ENCODE data around the gene TRPC4AP.
A peak's percentile ranks its signal among the peaks of the same experiment; 100 is the strongest.

Gene TRPC4AP

DNA sequence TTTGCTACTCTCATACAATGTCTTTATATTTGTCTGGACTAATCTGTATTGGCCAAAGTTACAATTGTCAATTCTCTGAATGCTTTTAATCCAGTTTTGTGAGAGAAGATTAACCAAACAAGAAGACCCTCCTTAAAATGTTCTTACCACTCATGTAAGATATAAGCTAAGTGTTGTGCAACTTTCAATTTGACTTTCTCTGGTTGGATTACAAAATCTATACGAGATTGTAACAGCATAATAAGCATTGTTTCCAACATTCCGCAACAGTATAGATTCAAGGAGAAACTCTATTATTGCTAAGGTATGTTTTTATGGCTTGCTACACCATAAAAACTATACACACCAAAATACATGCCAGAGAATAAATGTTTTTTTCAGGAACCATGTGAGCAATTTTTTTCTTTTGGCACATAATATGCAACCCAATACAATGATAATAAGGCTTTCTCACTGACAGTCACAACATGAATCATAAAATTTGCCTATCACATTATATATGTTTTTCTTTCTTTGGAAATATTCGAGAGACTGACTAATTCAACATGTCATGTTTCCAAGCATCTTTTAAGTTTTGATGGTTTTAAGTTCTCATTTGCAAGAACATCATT is 12.2 kb upstream of the TRPC4AP start:
- H3K27ac ChIP-seq (ENCODE audit: low read depth, low read length): no peak overlapping the region
- H3K4me1 ChIP-seq (ENCODE audit: control insufficient read depth in 1 of 2, insufficient read depth in 2 of 2, low read length in 2 of 2): no peaks in the 10 kb centered on the region
- no peaks in the 10 kb centered on the region for H3K9me3 ChIP-seq (ENCODE audit: control insufficient read depth in 1 of 2, low read length in 2 of 2)
- no peak overlapping the region for H3K4me3 ChIP-seq (ENCODE audit: low read depth in 1 of 2, low read length in 2 of 2)
- H3K27me3 ChIP-seq (ENCODE audit: control insufficient read depth in 1 of 2, insufficient read depth in 2 of 2, low read length in 2 of 2): no peaks in the 10 kb centered on the region
- no peaks in the 10 kb centered on the region for H3K36me3 ChIP-seq (ENCODE audit: control insufficient read depth in 1 of 2, insufficient read depth in 2 of 2, low read length in 2 of 2)
- H3K9ac ChIP-seq (ENCODE audit: low read depth in 1 of 2, low read length in 2 of 2): no peak overlapping the region

DNA sequence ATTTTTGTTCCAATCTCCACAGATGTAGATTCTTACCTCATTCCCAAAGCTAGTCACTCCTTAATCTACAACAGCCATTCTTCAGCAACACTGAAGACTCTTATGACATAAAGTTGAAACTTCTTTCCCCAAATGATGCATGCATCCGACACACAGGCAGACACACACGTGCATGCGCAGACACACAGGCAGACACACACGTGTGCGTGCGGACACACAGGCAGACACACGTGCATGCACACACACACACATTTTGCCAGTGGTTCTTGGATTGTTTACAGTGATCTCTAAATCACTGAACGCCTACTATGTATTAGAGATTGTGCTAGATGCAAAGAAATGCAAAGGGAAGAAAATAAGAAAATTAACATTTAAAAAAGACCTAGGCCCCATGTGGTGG is 9.0 kb upstream of the TRPC4AP start:
- Histone ChIP-seq H3K9me3 (ENCODE audit: control insufficient read depth in 1 of 2, low read length in 2 of 2) (no peaks in the 10 kb centered on the region), H3K27ac (ENCODE audit: low read depth, low read length) (no peak overlapping the region), H3K4me3 (ENCODE audit: low read depth in 1 of 2, low read length in 2 of 2) (no peak overlapping the region), H3K27me3 (ENCODE audit: control insufficient read depth in 1 of 2, insufficient read depth in 2 of 2, low read length in 2 of 2) (no peaks in the 10 kb centered on the region), H3K36me3 (ENCODE audit: control insufficient read depth in 1 of 2, insufficient read depth in 2 of 2, low read length in 2 of 2) (no peaks in the 10 kb centered on the region), H3K4me1 (ENCODE audit: control insufficient read depth in 1 of 2, insufficient read depth in 2 of 2, low read length in 2 of 2) (peaks cover 0 to under 1% of the 10 kb centered on the region in 2 donors), H3K9ac (ENCODE audit: low read depth in 1 of 2, low read length in 2 of 2) (no peak overlapping the region)

- Histone ChIP-seq H3K9me3 (ENCODE audit: control insufficient read depth in 1 of 2, low read length in 2 of 2) (no peaks in the 10 kb centered on the region), H3K36me3 (ENCODE audit: control insufficient read depth in 1 of 2, insufficient read depth in 2 of 2, low read length in 2 of 2) (no peaks in the 10 kb centered on the region), H3K4me3 (ENCODE audit: low read depth in 1 of 2, low read length in 2 of 2) (peak overlapping the region; percentile 98), H3K9ac (ENCODE audit: low read depth in 1 of 2, low read length in 2 of 2) (peak overlapping the region; percentile 92 to 98), H3K27me3 (ENCODE audit: control insufficient read depth in 1 of 2, insufficient read depth in 2 of 2, low read length in 2 of 2) (no peaks in the 10 kb centered on the region), H3K4me1 (ENCODE audit: control insufficient read depth in 1 of 2, insufficient read depth in 2 of 2, low read length in 2 of 2) (peaks cover 18 to 20% of the 10 kb centered on the region in 2 donors), H3K27ac (ENCODE audit: low read depth, low read length) (peak overlapping the region; percentile 47)
Observed at GRCh38 chr20:35093267-35093884, 769 bp upstream of the TRPC4AP start.

DNA sequence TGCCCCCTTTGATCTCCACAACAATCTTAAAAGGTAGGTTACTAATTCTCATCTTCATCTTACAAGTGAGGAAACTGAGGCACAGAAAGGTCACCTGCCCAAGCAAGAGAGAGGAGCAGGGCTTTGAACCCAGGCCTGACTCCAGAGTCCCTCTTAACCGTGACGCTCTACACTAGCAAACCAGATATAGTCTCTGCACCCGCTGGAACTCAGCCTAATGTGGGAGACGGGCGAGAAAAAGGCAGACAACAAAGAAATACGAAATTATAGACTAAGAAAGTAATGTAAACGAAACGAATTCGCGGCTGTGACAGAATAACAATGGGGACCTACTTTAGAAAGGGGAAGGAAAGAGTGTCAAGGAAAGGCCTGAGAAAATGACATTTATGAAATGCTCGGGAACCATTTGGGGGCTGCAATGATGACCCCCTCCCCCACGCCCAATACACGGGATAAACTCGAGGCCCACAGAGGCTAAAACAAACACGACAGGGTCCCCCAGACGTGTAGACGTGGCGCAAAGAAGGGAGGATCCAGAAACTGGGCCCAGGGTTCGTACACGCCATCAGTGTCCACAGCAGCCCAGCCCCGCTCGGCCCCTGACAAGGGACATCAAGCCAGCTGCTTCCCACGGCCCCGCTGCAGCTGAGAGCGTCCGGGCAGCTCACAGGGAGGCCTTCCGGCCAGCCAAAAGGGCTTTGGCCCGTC is 637 bp downstream of the TRPC4AP start:
- peak overlapping the region; percentile 92 for H3K27ac ChIP-seq (ENCODE audit: low read depth, low read length)
- no peaks in the 10 kb centered on the region for H3K9me3 ChIP-seq (ENCODE audit: control insufficient read depth in 1 of 2, low read length in 2 of 2)
- peaks cover 20 to 22% of the 10 kb centered on the region in 2 donors for H3K4me1 ChIP-seq (ENCODE audit: control insufficient read depth in 1 of 2, insufficient read depth in 2 of 2, low read length in 2 of 2)
- no peaks in the 10 kb centered on the region for H3K27me3 ChIP-seq (ENCODE audit: control insufficient read depth in 1 of 2, insufficient read depth in 2 of 2, low read length in 2 of 2)
- H3K36me3 ChIP-seq (ENCODE audit: control insufficient read depth in 1 of 2, insufficient read depth in 2 of 2, low read length in 2 of 2): peaks cover 0 to 3% of the 10 kb centered on the region in 2 donors
- H3K9ac ChIP-seq (ENCODE audit: low read depth in 1 of 2, low read length in 2 of 2): peak overlapping the region; percentile 92 to 98
- H3K4me3 ChIP-seq (ENCODE audit: low read depth in 1 of 2, low read length in 2 of 2): peak overlapping the region; percentile 98

DNA sequence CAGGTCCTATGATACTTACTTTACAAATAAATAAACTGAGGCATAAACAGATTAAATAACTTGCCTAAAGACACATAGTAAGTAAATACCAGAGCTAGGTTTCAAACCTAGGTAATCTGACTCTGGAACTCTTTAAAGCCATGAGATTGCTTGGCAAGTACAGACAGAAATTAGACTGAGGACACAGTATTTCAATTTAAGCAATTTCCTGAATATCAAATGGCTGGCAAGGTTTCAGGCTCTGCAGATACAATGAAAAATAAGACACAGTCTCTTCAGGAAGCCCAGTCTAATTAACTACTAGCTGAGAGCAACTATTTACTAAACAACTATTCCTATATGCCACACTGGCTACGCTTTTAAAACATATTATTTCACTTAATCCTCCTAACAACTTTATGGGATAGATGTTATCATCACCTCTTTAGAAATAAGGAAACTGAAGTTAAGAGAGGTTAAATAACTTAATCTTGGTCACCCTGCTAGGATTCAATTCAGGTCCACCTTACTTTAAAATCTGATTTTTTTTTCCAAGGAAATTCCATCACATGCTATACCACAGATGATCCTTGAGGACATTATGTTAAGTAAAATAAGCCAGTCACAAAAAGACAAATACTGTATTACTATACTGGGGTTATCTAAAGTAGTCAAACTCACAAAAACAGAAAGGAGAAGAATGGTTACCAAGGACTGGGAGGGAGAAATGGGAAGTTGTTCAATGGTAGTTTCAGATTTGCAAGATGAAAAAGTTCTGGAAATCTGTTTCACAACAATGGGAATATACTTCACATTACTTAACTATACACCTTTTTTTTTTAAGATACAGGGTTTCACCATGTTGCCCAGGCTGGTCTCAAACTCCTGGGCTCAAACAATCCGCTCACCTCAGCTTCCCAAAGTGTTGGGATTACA is 4.1 kb downstream of the TRPC4AP start:
- H3K4me3 ChIP-seq (ENCODE audit: low read depth in 1 of 2, low read length in 2 of 2): no peak overlapping the region
- H3K36me3 ChIP-seq (ENCODE audit: control insufficient read depth in 1 of 2, insufficient read depth in 2 of 2, low read length in 2 of 2): peaks cover 2 to 3% of the 10 kb centered on the region in 2 donors
- H3K4me1 ChIP-seq (ENCODE audit: control insufficient read depth in 1 of 2, insufficient read depth in 2 of 2, low read length in 2 of 2): peaks cover 18 to 26% of the 10 kb centered on the region in 2 donors
- no peak overlapping the region for H3K27ac ChIP-seq (ENCODE audit: low read depth, low read length)
- H3K27me3 ChIP-seq (ENCODE audit: control insufficient read depth in 1 of 2, insufficient read depth in 2 of 2, low read length in 2 of 2): no peaks in the 10 kb centered on the region
- no peaks in the 10 kb centered on the region for H3K9me3 ChIP-seq (ENCODE audit: control insufficient read depth in 1 of 2, low read length in 2 of 2)
- H3K9ac ChIP-seq (ENCODE audit: low read depth in 1 of 2, low read length in 2 of 2): no peak overlapping the region

DNA sequence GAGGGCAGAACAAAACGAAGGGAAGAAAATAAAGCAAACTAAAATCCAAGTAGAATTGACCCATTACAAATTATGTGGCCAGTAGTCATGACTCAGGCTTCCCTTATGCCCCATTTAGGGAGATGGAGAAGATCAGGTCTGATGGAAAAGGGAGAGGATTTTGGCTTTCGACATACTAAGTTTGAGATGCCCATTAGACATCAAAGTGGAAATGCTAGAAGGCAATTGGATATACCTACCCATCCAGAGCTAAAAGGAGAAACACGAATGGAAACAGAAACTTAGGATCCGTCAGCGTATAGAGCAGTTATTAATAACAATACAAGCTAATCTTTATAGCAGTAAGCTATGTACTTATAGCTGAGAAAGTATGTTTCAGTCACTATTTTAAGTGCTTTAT is 4.8 kb downstream of the TRPC4AP start:
- Histone ChIP-seq H3K27ac (ENCODE audit: low read depth, low read length) (no peak overlapping the region), H3K27me3 (ENCODE audit: control insufficient read depth in 1 of 2, insufficient read depth in 2 of 2, low read length in 2 of 2) (no peaks in the 10 kb centered on the region), H3K9me3 (ENCODE audit: control insufficient read depth in 1 of 2, low read length in 2 of 2) (no peaks in the 10 kb centered on the region), H3K9ac (ENCODE audit: low read depth in 1 of 2, low read length in 2 of 2) (no peak overlapping the region), H3K4me1 (ENCODE audit: control insufficient read depth in 1 of 2, insufficient read depth in 2 of 2, low read length in 2 of 2) (peaks cover 13 to 21% of the 10 kb centered on the region in 2 donors), H3K4me3 (ENCODE audit: low read depth in 1 of 2, low read length in 2 of 2) (no peak overlapping the region), H3K36me3 (ENCODE audit: control insufficient read depth in 1 of 2, insufficient read depth in 2 of 2, low read length in 2 of 2) (peaks cover 2 to 3% of the 10 kb centered on the region in 2 donors)

DNA sequence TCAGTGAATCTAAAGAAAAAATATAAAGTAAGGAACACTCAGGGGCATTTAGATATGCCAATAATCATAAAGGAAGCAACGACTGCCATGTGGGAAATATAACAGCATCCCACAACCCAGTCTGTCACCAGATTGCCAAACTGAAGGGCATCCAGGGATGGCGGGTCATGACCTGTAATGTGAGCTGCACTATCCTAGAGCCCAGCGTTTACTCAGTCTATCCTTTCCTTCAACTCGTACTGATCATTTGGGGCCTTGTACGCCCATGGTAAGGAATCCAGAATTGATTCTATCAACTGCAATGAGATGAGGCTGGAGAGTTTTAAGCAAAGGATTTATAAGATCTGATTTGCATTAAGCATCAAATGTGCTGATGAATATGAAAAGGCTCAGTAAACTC is 5.3 kb downstream of the TRPC4AP start:
- no peak overlapping the region for H3K4me3 ChIP-seq (ENCODE audit: low read depth in 1 of 2, low read length in 2 of 2)
- H3K36me3 ChIP-seq (ENCODE audit: control insufficient read depth in 1 of 2, insufficient read depth in 2 of 2, low read length in 2 of 2): peaks cover 2 to 3% of the 10 kb centered on the region in 2 donors
- peaks cover 13 to 21% of the 10 kb centered on the region in 2 donors for H3K4me1 ChIP-seq (ENCODE audit: control insufficient read depth in 1 of 2, insufficient read depth in 2 of 2, low read length in 2 of 2)
- no peaks in the 10 kb centered on the region for H3K9me3 ChIP-seq (ENCODE audit: control insufficient read depth in 1 of 2, low read length in 2 of 2)
- H3K27ac ChIP-seq (ENCODE audit: low read depth, low read length): no peak overlapping the region
- H3K27me3 ChIP-seq (ENCODE audit: control insufficient read depth in 1 of 2, insufficient read depth in 2 of 2, low read length in 2 of 2): no peaks in the 10 kb centered on the region
- H3K9ac ChIP-seq (ENCODE audit: low read depth in 1 of 2, low read length in 2 of 2): no peak overlapping the region

GRCh38 chr20:35085477-35086225 is 7.0 kb downstream of the TRPC4AP start:
- Histone ChIP-seq H3K9me3 (ENCODE audit: control insufficient read depth in 1 of 2, low read length in 2 of 2) (no peaks in the 10 kb centered on the region), H3K4me1 (ENCODE audit: control insufficient read depth in 1 of 2, insufficient read depth in 2 of 2, low read length in 2 of 2) (peaks cover 4 to 10% of the 10 kb centered on the region in 2 donors), H3K9ac (ENCODE audit: low read depth in 1 of 2, low read length in 2 of 2) (no peak overlapping the region), H3K27ac (ENCODE audit: low read depth, low read length) (no peak overlapping the region), H3K36me3 (ENCODE audit: control insufficient read depth in 1 of 2, insufficient read depth in 2 of 2, low read length in 2 of 2) (peaks cover 2 to 3% of the 10 kb centered on the region in 2 donors), H3K27me3 (ENCODE audit: control insufficient read depth in 1 of 2, insufficient read depth in 2 of 2, low read length in 2 of 2) (no peaks in the 10 kb centered on the region), H3K4me3 (ENCODE audit: low read depth in 1 of 2, low read length in 2 of 2) (no peak overlapping the region)

- peaks cover 2 to 3% of the 10 kb centered on the region in 2 donors for H3K36me3 ChIP-seq (ENCODE audit: control insufficient read depth in 1 of 2, insufficient read depth in 2 of 2, low read length in 2 of 2)
- no peak overlapping the region for H3K27ac ChIP-seq (ENCODE audit: low read depth, low read length)
- H3K27me3 ChIP-seq (ENCODE audit: control insufficient read depth in 1 of 2, insufficient read depth in 2 of 2, low read length in 2 of 2): no peaks in the 10 kb centered on the region
- no peak overlapping the region for H3K4me3 ChIP-seq (ENCODE audit: low read depth in 1 of 2, low read length in 2 of 2)
- no peak overlapping the region for H3K9ac ChIP-seq (ENCODE audit: low read depth in 1 of 2, low read length in 2 of 2)
- H3K4me1 ChIP-seq (ENCODE audit: control insufficient read depth in 1 of 2, insufficient read depth in 2 of 2, low read length in 2 of 2): peaks cover 3 to 9% of the 10 kb centered on the region in 2 donors
- no peaks in the 10 kb centered on the region for H3K9me3 ChIP-seq (ENCODE audit: control insufficient read depth in 1 of 2, low read length in 2 of 2)
Observed at GRCh38 chr20:35084998-35085397, 7.6 kb downstream of the TRPC4AP start.
